GM12878 (cell line): Measurements from ENCODE around the gene NSFL1C. TPM values are rescaled to one million over a fixed set of nuclear protein-coding genes. Genes with fewer than 3 reads are reported as not detected.

ENCODE experiments used
- ATAC-seq: fragments of 200-7000 bp; cut with Tn5 transposase; 3 replicates; pipeline ENCODE4 v1.9.1; 2020; ENCODE audit warnings: mild to moderate bottlenecking, moderate library complexity
- BruUV-seq: library from RNA; stranded (reverse); fragments of 400-500 nt; replicated peaks from 2 replicates; lab custom pipeline; 2021; lab: Mats Ljungman, UMichigan
- CTCF ChIA-PET: fragments of 300-600 bp; sonication (Branson Sonifier 250); formaldehyde crosslinking; extraction: SDS; loops from one replicate; lab custom pipeline; 2021; ENCODE audit warnings: inconsistent platforms; lab: Yijun Ruan, JAX
- POLR2A ChIA-PET: fragments of 350-600 bp; formaldehyde crosslinking; extraction: SDS; loops from one replicate; lab custom pipeline; 2021; ENCODE audit warnings: inconsistent platforms; lab: Charles Lee
- RAD21 ChIA-PET: fragments of 300-600 bp; sonication (Branson Sonifier 250); formaldehyde crosslinking; loops from one replicate; lab custom pipeline; 2023; ENCODE audit warnings: antibody characterized with exemption; ENCODE audit not compliant: unreplicated experiment; lab: Charles Lee
- SMC1A ChIA-PET: fragments of 300-600 bp; sonication (Branson Sonifier 250); formaldehyde crosslinking; loops from one replicate; lab custom pipeline; 2023; ENCODE audit not compliant: unreplicated experiment, uncharacterized antibody; lab: Charles Lee
- DNase-seq: peaks from one replicate; pipeline ENCODE4 v3.0.0-alpha.2; 2011; ENCODE audit warnings: low read depth, low spot score
- FAIRE-seq: peaks from 3 replicates; lab custom pipeline; 2011; peaks lifted over from hg19 to GRCh38; lab: Jason Lieb, UNC
- H2AFZ ChIP-seq: 2 replicates; pipeline ENCODE4 v1.6.0; 2011; ENCODE audit warnings: low read depth, low read length, control low read depth; ENCODE audit not compliant: control insufficient read depth
- H3K27ac ChIP-seq: 2 replicates; pipeline ENCODE4 v1.5.1; 2011; ENCODE audit warnings: control low read depth; ENCODE audit not compliant: control insufficient read depth, insufficient read depth
- H3K27me3 ChIP-seq, 2 experiments: replicated peaks in 1 of 2; 2 replicates each; pipeline versions ENCODE4 v1.6.0 to v1.6.1; 2011; ENCODE audit warnings: low read length in 1 of 2; ENCODE audit not compliant: control insufficient read depth in 2 of 2, insufficient read depth in 2 of 2
- H3K36me3 ChIP-seq, 2 experiments: 2 replicates each; pipeline ENCODE4 v1.5.1; 2011; ENCODE audit warnings: low read length in 1 of 2; ENCODE audit not compliant: control insufficient read depth in 2 of 2, insufficient read depth in 2 of 2
- H3K4me1 ChIP-seq: 2 replicates; pipeline ENCODE4 v1.6.1; 2011; ENCODE audit warnings: mild to moderate bottlenecking, low read length, moderate library complexity, mixed read lengths; ENCODE audit not compliant: control insufficient read depth, insufficient read depth
- H3K4me2 ChIP-seq: 2 replicates; pipeline ENCODE4 v1.6.0; 2011; ENCODE audit warnings: control low read depth; ENCODE audit not compliant: control insufficient read depth, insufficient read depth
- H3K4me3 ChIP-seq: fragments of 200-600 bp; sonication (generic); 2 replicates; pipeline ENCODE4 v1.5.1; 2016
- H3K79me2 ChIP-seq: 2 replicates; pipeline ENCODE4 v1.6.0; 2011; ENCODE audit warnings: low read length; ENCODE audit not compliant: control insufficient read depth, insufficient read depth
- H3K9ac ChIP-seq: 2 replicates; pipeline ENCODE4 v1.8.0; 2011; ENCODE audit warnings: low read length, control low read depth, mixed read lengths; ENCODE audit not compliant: control insufficient read depth, insufficient read depth
- H3K9me3 ChIP-seq: replicated peaks from 3 replicates; pipeline ENCODE4 v1.5.1; 2011; ENCODE audit warnings: mild to moderate bottlenecking, low read length; ENCODE audit not compliant: control insufficient read depth, insufficient read depth
- H4K20me1 ChIP-seq: 2 replicates; pipeline ENCODE4 v1.6.0; 2011; ENCODE audit not compliant: control insufficient read depth, insufficient read depth
- HSF1 ChIP-seq: fragments of 150-350 bp; IDR thresholded peaks from 2 replicates; pipeline ENCODE4 v1.6.1; 2014; ENCODE audit warnings: mild to moderate bottlenecking, low read depth, low read length
- NFXL1 ChIP-seq: fragments of 450-650 bp; IDR thresholded peaks from 2 replicates; pipeline ENCODE4 v1.6.1; 2017; ENCODE audit warnings: antibody characterized with exemption, mild to moderate bottlenecking, borderline replicate concordance
- ZBED1 ChIP-seq: IDR thresholded peaks from 2 replicates; pipeline ENCODE4 v1.6.1; 2016; ENCODE audit warnings: borderline replicate concordance
- ZNF384 ChIP-seq: IDR thresholded peaks from 2 replicates; pipeline ENCODE4 v1.6.1; 2012; ENCODE audit warnings: low read depth, mild to moderate bottlenecking, low read length, improper control_type of control experiment, borderline replicate concordance
- WGBS: methylation state at CpG from one replicate; pipeline ENCODE4 v1.1.6; 2016; ENCODE audit warnings: low lambda C conversion rate; ENCODE audit not compliant: insufficient replicate concordance, insufficient coverage; ENCODE audit errors: missing lambda C conversion rate; 5-methylcytosine and 5-hydroxymethylcytosine counted together
- in situ Hi-C: fragments of 300-500 bp; cut with MboI; formaldehyde crosslinking; loops from 9 replicates; pipeline ENCODE4 v1.14.3; 2018; ENCODE audit warnings: mixed read lengths
- intact Hi-C: fragments of 100-400 bp; cut with micrococcal nuclease; formaldehyde crosslinking; loops from one replicate; pipeline ENCODE4 v1.14.2; 2022; ENCODE audit not compliant: unreplicated experiment
- polyA plus RNA-seq, 11 experiments: library from polyadenylated mRNA; depleted of rRNA in 4 of 11; unstranded in 6 of 11; stranded (reverse) in 5 of 11; fragments of >200 nt; fragmentation: Nextera tagmentation in 4 of 11; fragmentation: Illumina TruSeq in 1 of 11; extraction: Ambion mirVana in 4 of 11; extraction: Trizol in 1 of 11; gene quantifications; 1 replicate in 1 of 11; 2 replicates in 10 of 11; pipeline versions ENCODE4 v1.2.1 to v1.2.3, GENCODE V29; 2011 to 2016; ENCODE audit warnings: inconsistent platforms in 2 of 11, missing spikeins in 2 of 11, low read depth in 1 of 11
- total RNA-seq, 4 experiments: library from RNA; depleted of rRNA in 3 of 4; stranded (reverse); fragments of >200 nt in 3 of 4; fragmentation: Illumina TruSeq in 1 of 4; extraction: Trizol in 1 of 4; gene quantifications; 2 replicates each; pipeline versions ENCODE4 v1.2.1 to v1.2.3, GENCODE V29; 2013 to 2021

Gene NSFL1C
- total and polyA plus RNA-seq, 10 of the 15 experiments (the other 5 are each of a cell fraction or from before 2014, with no cell fraction given) = 21.5 to 100 (median 38.1) TPM

GRCh38 chr20:1474325-1474724 is 7.7 kb upstream of the NSFL1C start:
- ChIA-PET RAD21 (interaction anchor here (2.8 kb wide), 1 partner anchor 29 kb away, joined by 23 read pairs; no protein-coding TSS in a partner anchor), SMC1A (interaction anchor here (3.7 kb wide), 1 partner anchor 29 kb away, joined by 21 read pairs; no protein-coding TSS in a partner anchor), CTCF (interaction anchor here (0.7 to 4.1 kb wide), 5 partner anchors 8 to 302 kb away, joined by 3 to 29 read pairs (median 6); no protein-coding TSS in a partner anchor), POLR2A (no interaction called here)
- no peak overlapping the region for H2AFZ ChIP-seq
- no peak for TF ChIP-seq ZBED1
- no peak for TF ChIP-seq ZNF384
- TF ChIP-seq NFXL1 = no peak
- no peak for TF ChIP-seq HSF1
- intact Hi-C loops (no loop called here), in situ Hi-C loops (no loop called here)
- no peaks in the 10 kb centered on the region for H3K9me3 ChIP-seq
- DNase-seq (no peak), ATAC-seq (no peak), FAIRE-seq (no peak)
- H3K4me1 ChIP-seq = peaks cover 3% of the 10 kb centered on the region; the same call in 1 of the 2 replicates
- H3K27me3 ChIP-seq = no peaks in the 10 kb centered on the region; a peak in 2 of 4 replicates
- no peaks in the 10 kb centered on the region for H3K36me3 ChIP-seq
- H3K9ac ChIP-seq = no peak overlapping the region
- no peak overlapping the region for H3K27ac ChIP-seq
- BruUV-seq = no TSS peak
- H3K4me3 ChIP-seq = no peak overlapping the region
- WGBS = 61% methylated on average over 5 of the region's 8 CpGs
- H3K4me2 ChIP-seq = no peak overlapping the region
- no peaks in the 10 kb centered on the region for H3K79me2 ChIP-seq
- H4K20me1 ChIP-seq = no peaks in the 10 kb centered on the region
